ENCODE measurements around the gene GRIK2.
"Not testable (repeated sequence)": the region's sequence is repeated elsewhere in the genome, so short reads cannot be mapped to it uniquely, and the experiment has no call there.

GRIK2 gene

DNA sequence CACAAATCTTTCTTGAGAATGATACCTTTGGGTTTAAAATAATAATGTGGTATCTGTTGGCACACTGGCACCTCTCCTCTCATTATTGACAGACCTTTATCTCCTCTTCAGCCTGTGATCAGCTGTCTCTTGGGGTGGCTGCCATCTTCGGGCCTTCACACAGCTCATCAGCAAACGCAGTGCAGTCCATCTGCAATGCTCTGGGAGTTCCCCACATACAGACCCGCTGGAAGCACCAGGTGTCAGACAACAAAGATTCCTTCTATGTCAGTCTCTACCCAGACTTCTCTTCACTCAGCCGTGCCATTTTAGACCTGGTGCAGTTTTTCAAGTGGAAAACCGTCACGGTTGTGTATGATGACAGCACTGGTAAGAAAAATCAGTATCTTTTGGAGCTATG lies 232.8 kb downstream of the GRIK2 start:
- no peak for DNase-seq (ENCODE audit: low read depth in 1 of 2, low spot score in 1 of 2)

GRCh38 chr6:101630941-101631340 lies 237.4 kb downstream of the GRIK2 start:
- no peak for DNase-seq (ENCODE audit: low read depth in 1 of 2, low spot score in 1 of 2)

- DNase-seq (ENCODE audit: low read depth in 1 of 2, low spot score in 1 of 2), result no peak
These were observed 239.6 kb downstream of the GRIK2 start for GRCh38 chr6:101633081-101633480.

- DNase-seq (ENCODE audit: low read depth in 1 of 2, low spot score in 1 of 2), result not testable (repeated sequence)
These were observed 245.4 kb downstream of the GRIK2 start for GRCh38 chr6:101638865-101639264.

- DNase-seq (ENCODE audit: low read depth in 1 of 2, low spot score in 1 of 2), result no peak
These were observed 246.6 kb downstream of the GRIK2 start for GRCh38 chr6:101640131-101640530.

DNA sequence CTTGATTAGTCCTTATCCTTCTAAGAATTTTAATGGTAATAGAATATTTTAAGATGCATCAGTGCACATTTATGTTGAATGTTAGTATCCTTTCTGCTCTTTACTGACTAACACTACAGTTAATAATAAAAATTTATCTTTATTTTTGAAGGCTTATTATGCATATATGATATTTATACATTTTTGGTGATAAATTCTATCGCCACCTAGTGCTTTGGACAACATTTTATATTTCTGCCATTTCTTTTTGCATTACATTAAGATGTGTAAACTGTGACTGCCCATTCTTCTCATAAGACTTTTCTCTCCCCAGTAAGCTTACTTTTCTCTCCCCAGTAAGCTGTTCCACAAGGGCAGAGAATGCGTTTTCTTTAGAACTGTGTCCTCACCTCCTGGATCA lies 252.3 kb downstream of the GRIK2 start:
- no peak for DNase-seq (ENCODE audit: low read depth in 1 of 2, low spot score in 1 of 2)

GRCh38 chr6:101650402-101651100 lies 257.0 kb downstream of the GRIK2 start:
- DNase-seq (ENCODE audit: low read depth in 1 of 2, low spot score in 1 of 2), result no peak

DNA sequence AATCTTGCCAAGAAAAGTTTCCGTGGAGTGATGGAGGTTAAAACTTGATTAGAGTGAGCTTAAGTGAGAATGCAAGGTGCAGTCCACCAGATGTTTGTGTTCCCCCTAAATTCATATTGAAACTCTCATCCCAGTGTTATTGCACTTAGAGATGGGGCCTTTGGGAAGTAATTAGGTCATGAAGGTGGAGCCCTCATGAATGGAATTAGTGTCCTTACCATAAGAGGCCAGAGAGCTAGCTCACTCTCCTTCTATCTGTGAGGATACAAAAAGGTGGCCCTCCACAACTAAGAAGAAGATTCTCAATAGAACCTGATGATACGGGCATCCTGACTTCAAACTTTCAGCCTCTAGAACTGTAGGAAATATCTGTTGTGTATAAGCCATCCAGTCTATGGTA lies 258.6 kb downstream of the GRIK2 start:
- DNase-seq (ENCODE audit: low read depth in 1 of 2, low spot score in 1 of 2), result no peak

DNA sequence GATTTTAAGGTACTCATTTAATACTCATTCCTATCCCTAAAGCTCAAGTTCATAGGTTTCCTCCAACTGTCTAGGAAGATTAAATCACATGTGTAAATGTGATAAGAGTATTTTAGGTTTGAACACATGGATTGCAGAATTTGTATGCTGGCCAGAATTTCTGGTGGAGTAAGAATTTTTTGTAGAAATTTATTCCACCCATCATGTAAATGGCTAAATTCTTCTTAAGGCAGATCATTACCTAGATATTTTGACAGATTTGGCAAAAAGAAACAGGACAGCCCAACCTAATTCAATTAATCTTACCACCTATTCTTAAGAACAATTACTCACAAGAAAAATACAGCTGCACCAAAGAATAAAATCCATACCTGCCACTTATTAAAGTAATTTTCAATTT lies 261.6 kb downstream of the GRIK2 start:
- DNase-seq (ENCODE audit: low read depth in 1 of 2, low spot score in 1 of 2), result no peak

DNA sequence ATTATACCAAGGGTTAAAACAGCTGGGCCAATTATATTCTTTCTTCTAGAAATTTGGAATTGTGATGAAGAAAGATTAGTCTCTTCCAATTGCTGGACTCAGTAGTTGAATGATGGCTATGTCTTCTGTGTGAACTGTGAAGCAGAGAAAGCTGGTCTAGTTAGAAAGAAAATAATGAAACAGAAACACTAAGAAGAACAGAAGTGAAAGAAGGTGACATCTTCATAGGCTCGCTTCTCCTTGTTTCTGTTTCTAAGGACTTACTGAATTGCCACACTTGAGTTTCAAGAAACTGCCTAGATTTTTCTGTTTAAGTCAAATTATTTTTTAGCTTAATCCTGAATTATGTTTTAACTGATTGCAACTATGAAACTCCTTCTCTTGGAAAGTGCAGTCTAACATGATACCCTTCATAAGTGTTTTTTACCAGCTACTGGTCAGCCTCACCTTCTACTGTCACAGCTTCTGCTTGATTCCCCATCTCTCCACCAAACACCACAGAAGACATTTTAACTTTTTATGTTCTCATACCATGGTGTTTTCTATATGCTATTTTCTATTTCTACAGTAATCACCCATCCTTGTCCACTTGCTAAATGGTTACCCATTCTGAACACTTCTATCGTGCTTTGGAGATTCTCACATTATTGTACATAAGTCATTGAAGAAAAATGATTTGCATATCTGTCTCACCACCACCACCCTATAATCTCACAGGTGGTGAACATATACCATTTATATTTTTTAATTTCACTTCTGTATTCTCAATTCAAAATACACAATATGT lies 268.8 kb downstream of the GRIK2 start:
- DNase-seq (ENCODE audit: low read depth in 1 of 2, low spot score in 1 of 2), result no peak

DNA sequence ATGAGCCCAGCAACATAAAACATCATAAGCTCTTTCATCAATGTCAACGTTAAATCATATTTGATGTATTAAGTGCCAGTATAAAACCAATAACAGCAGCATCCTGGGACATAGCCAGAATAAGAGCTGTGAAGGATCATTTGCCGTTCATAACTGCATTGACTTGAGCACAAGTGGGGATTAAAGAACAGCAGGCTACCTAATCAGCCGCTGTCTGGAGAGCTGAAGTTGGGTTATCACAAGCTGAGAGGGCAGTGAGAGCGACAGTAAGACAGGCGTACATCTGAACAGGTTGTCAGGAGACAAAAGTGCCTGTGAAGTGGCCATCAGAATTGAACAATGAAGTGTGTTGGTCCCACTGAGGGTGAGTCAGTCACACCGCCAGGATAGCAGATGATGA lies 269.6 kb downstream of the GRIK2 start:
- DNase-seq (ENCODE audit: low read depth in 1 of 2, low spot score in 1 of 2), result no peak

DNA sequence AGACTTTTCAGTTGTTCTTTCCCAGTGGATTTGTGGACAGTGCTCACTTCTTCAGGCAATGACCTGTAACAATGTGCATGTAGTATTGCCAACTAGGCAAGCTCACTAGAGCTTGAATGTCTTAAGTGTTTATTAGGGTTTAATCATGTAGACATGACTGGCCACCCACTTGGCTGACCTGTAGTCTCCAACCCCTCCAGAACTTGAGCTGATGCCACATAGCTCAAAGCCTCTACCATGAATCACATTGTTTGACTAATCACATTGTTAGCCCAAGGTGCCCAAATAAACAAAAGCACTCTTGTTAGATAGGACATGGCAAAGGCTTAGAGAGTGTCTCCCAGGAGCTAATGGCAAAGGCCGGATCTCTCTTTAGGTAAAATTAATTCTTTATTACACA lies 272.7 kb downstream of the GRIK2 start:
- DNase-seq (ENCODE audit: low read depth in 1 of 2, low spot score in 1 of 2), result no peak

DNA sequence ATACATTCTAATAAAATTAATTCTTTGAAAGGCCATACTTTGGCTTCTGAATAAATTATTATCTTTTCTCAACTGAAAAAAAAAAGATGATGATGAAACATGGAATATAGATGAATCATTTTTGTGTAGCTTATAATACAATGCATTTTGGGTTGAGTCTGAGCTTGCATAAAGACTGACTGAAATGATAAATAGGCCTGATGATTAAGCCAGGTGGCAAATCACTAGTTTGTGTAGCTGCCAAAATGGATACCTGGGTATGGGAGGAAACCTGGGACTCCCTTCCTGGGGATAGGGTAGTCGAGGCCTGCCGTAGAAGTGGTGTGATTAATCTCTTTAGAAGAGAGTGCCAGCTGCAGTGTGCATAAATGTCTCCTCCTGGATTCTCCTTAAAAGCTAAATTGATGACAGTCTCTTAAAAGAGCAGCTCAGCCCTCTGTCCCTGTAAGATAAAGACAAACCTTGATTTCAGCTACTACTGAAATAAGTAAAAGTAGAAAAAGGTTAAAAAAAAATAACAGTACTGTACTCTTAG lies 275.1 kb downstream of the GRIK2 start:
- DNase-seq (ENCODE audit: low read depth in 1 of 2, low spot score in 1 of 2), result no peak

DNA sequence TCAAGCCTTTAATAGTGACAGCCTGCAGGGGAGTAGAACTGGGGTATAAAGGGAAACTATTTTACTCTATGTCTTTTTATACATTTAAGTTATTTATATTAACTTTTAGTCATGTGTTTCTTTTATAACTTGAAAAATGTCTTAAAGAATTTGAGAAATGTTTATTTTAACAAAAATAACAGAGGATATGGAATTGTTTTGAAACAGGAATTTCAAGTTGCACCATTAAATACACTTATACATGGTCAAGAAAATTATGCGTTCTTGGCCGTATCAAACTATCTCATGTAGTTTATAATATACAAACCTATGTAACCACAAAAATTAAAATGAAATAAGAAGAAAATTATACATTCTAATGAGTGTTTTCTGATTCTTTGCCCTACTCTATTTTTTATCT lies 282.7 kb downstream of the GRIK2 start:
- no peak for DNase-seq (ENCODE audit: low read depth in 1 of 2, low spot score in 1 of 2)

DNA sequence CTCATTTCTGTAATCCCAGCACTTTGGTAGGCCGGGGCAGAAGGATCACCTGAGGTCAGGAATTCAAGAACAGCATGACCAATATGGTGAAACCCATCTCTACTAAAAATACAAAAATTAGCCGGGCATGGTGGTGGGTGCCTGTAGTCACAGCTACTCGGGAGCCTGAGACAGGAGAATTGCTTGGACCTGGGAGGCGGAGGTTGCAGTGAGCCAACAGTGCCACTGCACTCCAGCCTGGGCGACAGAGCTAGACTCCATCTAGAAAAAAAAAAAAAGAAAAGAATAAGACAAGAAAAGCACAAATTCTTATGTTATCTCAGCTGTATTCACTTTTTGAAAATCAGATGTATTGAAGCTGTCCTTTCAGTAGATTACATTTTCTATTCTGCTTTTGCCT lies 289.4 kb downstream of the GRIK2 start:
- no peak for DNase-seq (ENCODE audit: low read depth in 1 of 2, low spot score in 1 of 2)

GRCh38 chr6:101683884-101684283 lies 290.4 kb downstream of the GRIK2 start:
- no peak for DNase-seq (ENCODE audit: low read depth in 1 of 2, low spot score in 1 of 2)

DNA sequence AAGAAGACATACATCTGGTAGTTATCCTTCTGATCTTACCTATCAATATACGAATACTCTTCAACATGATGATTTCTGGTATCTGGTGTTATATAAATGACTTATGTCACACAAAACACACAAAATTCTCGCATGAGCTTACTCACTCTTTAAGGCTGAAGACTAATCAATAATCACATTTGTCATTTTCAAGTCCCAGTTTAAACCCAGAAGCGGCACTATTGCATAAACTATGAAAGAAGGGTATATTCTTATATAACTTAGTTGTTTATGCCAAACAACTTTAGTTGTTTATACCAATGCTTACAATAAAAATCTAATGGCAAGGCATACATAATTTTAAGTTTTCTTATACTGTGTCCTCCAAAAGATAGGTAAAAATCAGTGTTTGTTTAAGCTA lies 293.1 kb downstream of the GRIK2 start:
- no peak for DNase-seq (ENCODE audit: low read depth in 1 of 2, low spot score in 1 of 2)

GRCh38 chr6:101689156-101689555 lies 295.6 kb downstream of the GRIK2 start:
- DNase-seq (ENCODE audit: low read depth in 1 of 2, low spot score in 1 of 2), result no peak

DNA sequence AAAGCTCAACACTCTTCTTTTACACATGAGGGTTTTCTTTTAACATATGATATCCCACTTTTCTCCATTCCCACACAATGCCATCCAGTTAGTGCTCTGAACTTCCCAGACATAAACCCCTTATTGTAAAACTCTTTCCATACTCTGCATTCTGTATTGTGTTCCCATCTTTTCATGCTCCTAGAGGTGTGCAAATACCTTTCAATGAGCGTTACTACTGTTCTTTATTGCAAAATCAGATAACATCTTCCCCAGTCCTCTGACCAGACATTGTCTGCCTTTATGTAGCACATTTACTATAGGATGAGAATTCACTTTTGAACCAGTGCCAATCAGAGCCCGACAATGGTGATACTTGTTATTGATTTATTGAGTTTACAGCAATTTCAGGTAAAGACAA lies 296.2 kb downstream of the GRIK2 start:
- DNase-seq (ENCODE audit: low read depth in 1 of 2, low spot score in 1 of 2), result no peak

- DNase-seq (ENCODE audit: low read depth in 1 of 2, low spot score in 1 of 2), result no peak
These were observed 307.1 kb downstream of the GRIK2 start for GRCh38 chr6:101700655-101701054.

- DNase-seq (ENCODE audit: low read depth in 1 of 2, low spot score in 1 of 2), result no peak
These were observed 309.8 kb downstream of the GRIK2 start for GRCh38 chr6:101703311-101703710.

- no peak for DNase-seq (ENCODE audit: low read depth in 1 of 2, low spot score in 1 of 2)
These were observed 312.4 kb downstream of the GRIK2 start for GRCh38 chr6:101705866-101706265.

DNA sequence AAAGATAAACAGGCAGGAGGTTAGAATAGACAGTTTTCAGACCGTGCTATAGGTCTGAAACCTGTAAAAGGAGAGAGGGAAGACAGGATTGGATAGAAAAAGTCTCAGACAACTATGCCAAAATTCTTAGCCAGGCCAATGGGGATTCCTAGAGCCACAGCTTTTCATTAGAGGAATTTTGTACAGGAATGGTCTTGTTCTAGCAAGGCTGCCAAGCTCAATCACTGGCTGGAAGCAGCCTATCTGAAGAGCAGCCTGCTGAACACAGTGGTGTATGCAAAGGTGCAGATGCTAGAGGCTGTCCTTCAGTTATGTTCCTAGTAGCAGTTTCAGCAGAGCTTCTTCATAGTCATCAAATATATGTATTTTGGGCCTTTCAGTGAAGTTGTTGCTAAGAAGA lies 313.1 kb downstream of the GRIK2 start:
- DNase-seq (ENCODE audit: low read depth in 1 of 2, low spot score in 1 of 2), result no peak
